Gastrocnemius medialis (tissue), 4 donors: ENCODE measurements around the gene SORBS1. TPM values are rescaled to one million over a fixed set of nuclear protein-coding genes. Genes with fewer than 3 reads are reported as not detected.

ENCODE experiments used
- ATAC-seq, 2 donors: fragments of 150-250 bp; one replicate each; pipeline ENCODE4 v1.9.1; 2016
- DNase-seq, 2 donors: peaks; one replicate each; pipeline ENCODE4 v3.0.0-alpha.2; 2019
- H3K27ac ChIP-seq, 4 donors: fragments of 200-600 bp; sonication (generic); 1 replicate in 1 of 4; 2 replicates in 3 of 4; pipeline ENCODE4 v1.5.1; 2016 to 2018; ENCODE audit warnings: mild to moderate bottlenecking in 2 of 4, moderate library complexity in 1 of 4
- H3K27me3 ChIP-seq, 3 donors: fragments of 200-600 bp; sonication (generic) in 2 of 3; 1 replicate in 1 of 3; 2 replicates in 2 of 3; pipeline versions ENCODE4 v1.5.1 to v1.6.0; 2016 to 2019; ENCODE audit warnings: mild to moderate bottlenecking in 1 of 3, moderate library complexity in 1 of 3
- H3K36me3 ChIP-seq, 2 donors: fragments of 200-600 bp; sonication (generic) in 1 of 2; one replicate each; pipeline ENCODE4 v1.5.1; 2017 to 2018
- H3K4me1 ChIP-seq, 2 donors: fragments of 200-600 bp; sonication (generic) in 1 of 2; one replicate each; pipeline ENCODE4 v1.5.1; 2016 to 2017; ENCODE audit warnings: mild to moderate bottlenecking in 2 of 2
- H3K4me3 ChIP-seq, 4 donors: fragments of 200-600 bp; sonication (generic) in 3 of 4; 1 replicate in 1 of 4; 2 replicates in 3 of 4; pipeline ENCODE4 v1.5.1; 2016 to 2019; ENCODE audit warnings: mild to moderate bottlenecking in 2 of 4
- H3K9me3 ChIP-seq, 3 donors: fragments of 200-600 bp; sonication (generic) in 2 of 3; 1 replicate in 1 of 3; 2 replicates in 2 of 3; pipeline ENCODE4 v1.5.1; 2016 to 2019
- POLR2A ChIP-seq, 2 donors: fragments of 450-650 bp; IDR thresholded peaks; one replicate each; pipeline ENCODE4 v1.6.1; 2017; ENCODE audit warnings: antibody characterized with exemption in 2 of 2, mild to moderate bottlenecking in 2 of 2, moderate library complexity in 2 of 2
- in situ Hi-C, 4 donors: fragments of 200-750 bp; cut with MboI; loops; one replicate each; pipeline versions ENCODE4 v1.15.0 to v1.8.0; 2017; ENCODE audit warnings: low sequenced_read_pairs in 4 of 4
- intact Hi-C: fragments of 100-400 bp; cut with DNase I; formaldehyde crosslinking; loops from one replicate; pipeline ENCODE4 v1.15.1; 2023; ENCODE audit warnings: low total_unique reads
- total RNA-seq, 4 donors: library from RNA; depleted of rRNA; stranded (reverse); fragments of >200 nt; gene quantifications; one replicate each; pipeline versions ENCODE4 v1.1.0 to v1.2.3, GENCODE V29; 2016
- TF ChIP-seq, protein P1 (sequence below), 5 experiments: fragments of 450-650 bp in 3 of 5; fragments of 200-600 bp in 2 of 5; sonication (generic) in 2 of 5; IDR thresholded peaks in 4 of 5; conservative IDR thresholded peaks in 1 of 5; 1 replicate in 4 of 5; 2 replicates in 1 of 5; pipeline ENCODE4 v1.5.1; 2016 to 2019; ENCODE audit warnings: antibody characterized with exemption in 5 of 5, mild to moderate bottlenecking in 3 of 5, moderate library complexity in 3 of 5

SORBS1 gene
- total RNA-seq, 4 donors from 2014 or later = 146 to 331 (median 186) TPM

- Histone ChIP-seq H3K27ac (no peak overlapping the region), H3K27me3 (no peaks in the 10 kb centered on the region), H3K36me3 (peaks cover 0 to 4% of the 10 kb centered on the region in 2 donors), H3K4me3 (no peak overlapping the region), H3K4me1 (peaks cover 10 to 16% of the 10 kb centered on the region in 2 donors), H3K9me3 (no peaks in the 10 kb centered on the region)
- in situ Hi-C loops = loop anchor here (5.0 to 25.0 kb wide), 7 partner anchors 172 to 392 kb away; no protein-coding TSS in a partner anchor
- no peak for TF ChIP-seq POLR2A (IDR thresholded peaks at IDR 0.05)
- TF ChIP-seq, protein P1, sequence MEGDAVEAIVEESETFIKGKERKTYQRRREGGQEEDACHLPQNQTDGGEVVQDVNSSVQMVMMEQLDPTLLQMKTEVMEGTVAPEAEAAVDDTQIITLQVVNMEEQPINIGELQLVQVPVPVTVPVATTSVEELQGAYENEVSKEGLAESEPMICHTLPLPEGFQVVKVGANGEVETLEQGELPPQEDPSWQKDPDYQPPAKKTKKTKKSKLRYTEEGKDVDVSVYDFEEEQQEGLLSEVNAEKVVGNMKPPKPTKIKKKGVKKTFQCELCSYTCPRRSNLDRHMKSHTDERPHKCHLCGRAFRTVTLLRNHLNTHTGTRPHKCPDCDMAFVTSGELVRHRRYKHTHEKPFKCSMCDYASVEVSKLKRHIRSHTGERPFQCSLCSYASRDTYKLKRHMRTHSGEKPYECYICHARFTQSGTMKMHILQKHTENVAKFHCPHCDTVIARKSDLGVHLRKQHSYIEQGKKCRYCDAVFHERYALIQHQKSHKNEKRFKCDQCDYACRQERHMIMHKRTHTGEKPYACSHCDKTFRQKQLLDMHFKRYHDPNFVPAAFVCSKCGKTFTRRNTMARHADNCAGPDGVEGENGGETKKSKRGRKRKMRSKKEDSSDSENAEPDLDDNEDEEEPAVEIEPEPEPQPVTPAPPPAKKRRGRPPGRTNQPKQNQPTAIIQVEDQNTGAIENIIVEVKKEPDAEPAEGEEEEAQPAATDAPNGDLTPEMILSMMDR (IDR thresholded peaks at IDR 0.05 in 4 of 5, conservative IDR thresholded peaks at IDR 0.05 in 1 of 5) = no peak
- intact Hi-C loops = loop anchor here (10.0 kb wide), 1 partner anchor 420 kb away; no protein-coding TSS in a partner anchor
- no peak for DNase-seq
- ATAC-seq = no peak
These were observed 43.5 kb upstream of the SORBS1 start for GRCh38 chr10:95604630-95605029.

- H3K27me3 ChIP-seq = no peaks in the 10 kb centered on the region
- no peaks in the 10 kb centered on the region for H3K36me3 ChIP-seq
- no peak for ATAC-seq
- no peaks in the 10 kb centered on the region for H3K9me3 ChIP-seq
- intact Hi-C loops = loop anchor here (10.0 kb wide), 1 partner anchor 418 kb away; no protein-coding TSS in a partner anchor
- no peak overlapping the region for H3K4me3 ChIP-seq
- H3K27ac ChIP-seq = no peak overlapping the region
- in situ Hi-C loops = loop anchor here (5.0 to 25.0 kb wide), 7 partner anchors 170 to 390 kb away; no protein-coding TSS in a partner anchor
- TF ChIP-seq, protein P1 (IDR thresholded peaks at IDR 0.05 in 4 of 5, conservative IDR thresholded peaks at IDR 0.05 in 1 of 5) = no peak
- TF ChIP-seq POLR2A (IDR thresholded peaks at IDR 0.05) = no peak
- peaks cover 10 to 16% of the 10 kb centered on the region in 2 donors for H3K4me1 ChIP-seq
- no peak for DNase-seq
These were observed 41.2 kb upstream of the SORBS1 start for GRCh38 chr10:95602382-95602781.

GRCh38 chr10:95601116-95601719, 40.0 kb upstream of the SORBS1 start:
- ATAC-seq (peak; percentile 96 to 99), DNase-seq (peak; percentile 70 to 81)
- Histone ChIP-seq H3K27me3 (no peaks in the 10 kb centered on the region), H3K4me1 (peaks cover 10 to 16% of the 10 kb centered on the region in 2 donors), H3K9me3 (no peaks in the 10 kb centered on the region), H3K4me3 (no peak overlapping the region), H3K27ac (peak overlapping the region in 2 of 4 donors; percentile 21 to 42), H3K36me3 (no peaks in the 10 kb centered on the region)
- in situ Hi-C loops (loop anchor here (5.0 to 25.0 kb wide), 7 partner anchors 169 to 389 kb away; no protein-coding TSS in a partner anchor), intact Hi-C loops (loop anchor here (1.0 to 10.0 kb wide), 3 partner anchors 171 to 416 kb away; no protein-coding TSS in a partner anchor)
- TF ChIP-seq, protein P1 (IDR thresholded peaks at IDR 0.05 in 4 of 5, conservative IDR thresholded peaks at IDR 0.05 in 1 of 5) = peak; percentile 89 to 96 (median 90)
- TF ChIP-seq POLR2A (IDR thresholded peaks at IDR 0.05) = no peak

DNA sequence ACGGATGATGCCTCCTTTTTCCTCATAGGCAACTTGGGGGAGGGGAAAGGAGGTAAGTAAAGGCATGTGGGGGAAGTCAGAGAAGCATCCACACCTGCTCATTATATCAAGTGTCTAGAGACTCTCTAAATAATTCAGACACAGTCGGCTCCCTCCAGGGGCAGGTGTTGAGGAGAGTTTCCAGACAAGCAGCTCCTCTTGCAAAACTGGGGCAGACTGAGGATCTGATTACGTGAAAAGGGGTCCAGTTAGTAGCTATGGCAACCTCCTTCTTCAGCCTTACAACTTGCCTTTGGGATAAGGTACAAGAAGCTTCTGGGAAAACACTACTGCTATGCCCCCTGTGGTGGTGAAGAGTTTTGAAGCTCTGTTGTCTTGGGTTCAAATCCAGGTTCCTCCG, 39.0 kb upstream of the SORBS1 start:
- Histone ChIP-seq H3K4me1 (peaks cover 10 to 16% of the 10 kb centered on the region in 2 donors), H3K27me3 (no peaks in the 10 kb centered on the region), H3K4me3 (no peak overlapping the region), H3K9me3 (no peaks in the 10 kb centered on the region), H3K36me3 (no peaks in the 10 kb centered on the region), H3K27ac (peak overlapping the region in 1 of 4 donors; percentile 15)
- intact Hi-C loops (loop anchor here (10.0 kb wide), 1 partner anchor 415 kb away; no protein-coding TSS in a partner anchor), in situ Hi-C loops (loop anchor here (5.0 to 25.0 kb wide), 7 partner anchors 168 to 388 kb away; no protein-coding TSS in a partner anchor)
- peak in 1 of 2 donors; percentile 31 for ATAC-seq
- no peak for DNase-seq
- TF ChIP-seq, protein P1 (IDR thresholded peaks at IDR 0.05 in 4 of 5, conservative IDR thresholded peaks at IDR 0.05 in 1 of 5) = peak in 1 of 5 experiments; percentile 9
- TF ChIP-seq POLR2A (IDR thresholded peaks at IDR 0.05) = no peak
